HG03439 (cell line): ENCODE measurements around the gene MGRN1.

ENCODE experiments used
- ATAC-seq: cut with Tn5 transposase; IDR thresholded peaks from one replicate; pipeline ENCODE4 v1.9.1; 2021; ENCODE audit warnings: mild to moderate bottlenecking, moderate library complexity; ENCODE audit not compliant: unreplicated experiment

Gene MGRN1

DNA sequence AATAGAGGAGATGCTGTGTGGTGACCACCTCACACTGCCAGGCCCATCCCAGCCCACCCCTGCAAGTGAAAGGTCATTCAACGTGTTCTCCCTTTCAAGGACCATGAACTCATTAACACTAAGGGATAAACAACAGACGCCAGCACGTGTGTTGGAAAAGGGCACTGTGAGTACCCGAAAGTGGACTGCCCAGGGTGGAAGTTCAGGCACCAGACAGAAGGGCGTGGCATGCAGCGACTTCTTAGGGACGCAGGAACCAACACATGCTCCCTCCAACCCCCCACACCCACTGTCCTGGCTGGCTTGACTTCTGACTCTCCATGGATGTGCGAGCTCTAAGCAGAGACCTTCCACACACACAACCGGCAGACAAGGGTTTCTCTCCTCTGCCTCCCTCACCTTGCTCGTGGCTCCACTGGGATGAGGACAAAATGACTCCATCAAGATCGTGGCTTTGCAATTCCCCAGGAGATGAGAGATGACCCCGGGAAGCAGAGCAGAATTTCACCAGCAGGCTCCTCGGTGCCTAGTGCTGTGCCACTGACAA lies 20.9 kb upstream of the MGRN1 start:
- no peak for ATAC-seq

DNA sequence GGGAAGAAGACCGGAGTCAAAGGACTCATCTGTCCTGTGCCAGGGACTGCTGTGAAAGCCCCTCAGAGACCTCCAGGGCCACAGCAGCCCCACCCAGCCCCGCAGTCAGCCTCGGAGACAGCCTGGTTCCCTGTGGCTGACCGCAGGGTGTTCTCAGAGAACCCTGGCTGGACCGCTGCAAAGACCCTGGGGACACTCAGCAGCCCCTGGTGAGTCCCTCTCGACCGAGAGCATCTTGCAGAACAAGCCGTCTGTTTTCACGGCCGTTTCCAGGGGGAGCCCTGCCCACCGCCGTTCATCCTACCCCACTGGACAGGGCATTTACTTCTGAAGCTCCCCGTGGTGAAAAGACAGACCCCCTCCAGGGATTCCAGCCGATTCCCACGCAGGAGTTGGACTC lies 20.2 kb upstream of the MGRN1 start:
- no peak for ATAC-seq

DNA sequence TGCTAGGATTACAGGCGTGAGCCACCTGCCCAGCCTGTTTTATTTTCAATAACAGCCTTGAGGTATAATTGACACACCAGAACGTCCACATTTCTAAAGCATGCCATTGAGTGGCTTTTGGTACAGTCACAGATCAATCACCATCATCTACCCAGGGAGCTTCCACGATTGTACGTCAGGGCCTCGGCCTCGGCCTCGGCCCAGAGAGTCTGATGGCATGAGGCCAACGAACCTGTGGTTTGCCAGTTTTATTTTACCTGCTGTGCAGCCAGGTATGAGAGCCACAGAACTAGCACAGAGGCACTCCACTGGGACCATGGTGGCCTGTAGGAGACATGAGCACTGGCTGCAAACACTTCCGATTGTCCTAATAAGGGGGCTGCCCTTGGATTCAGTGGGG lies 18.3 kb upstream of the MGRN1 start:
- ATAC-seq: no peak

DNA sequence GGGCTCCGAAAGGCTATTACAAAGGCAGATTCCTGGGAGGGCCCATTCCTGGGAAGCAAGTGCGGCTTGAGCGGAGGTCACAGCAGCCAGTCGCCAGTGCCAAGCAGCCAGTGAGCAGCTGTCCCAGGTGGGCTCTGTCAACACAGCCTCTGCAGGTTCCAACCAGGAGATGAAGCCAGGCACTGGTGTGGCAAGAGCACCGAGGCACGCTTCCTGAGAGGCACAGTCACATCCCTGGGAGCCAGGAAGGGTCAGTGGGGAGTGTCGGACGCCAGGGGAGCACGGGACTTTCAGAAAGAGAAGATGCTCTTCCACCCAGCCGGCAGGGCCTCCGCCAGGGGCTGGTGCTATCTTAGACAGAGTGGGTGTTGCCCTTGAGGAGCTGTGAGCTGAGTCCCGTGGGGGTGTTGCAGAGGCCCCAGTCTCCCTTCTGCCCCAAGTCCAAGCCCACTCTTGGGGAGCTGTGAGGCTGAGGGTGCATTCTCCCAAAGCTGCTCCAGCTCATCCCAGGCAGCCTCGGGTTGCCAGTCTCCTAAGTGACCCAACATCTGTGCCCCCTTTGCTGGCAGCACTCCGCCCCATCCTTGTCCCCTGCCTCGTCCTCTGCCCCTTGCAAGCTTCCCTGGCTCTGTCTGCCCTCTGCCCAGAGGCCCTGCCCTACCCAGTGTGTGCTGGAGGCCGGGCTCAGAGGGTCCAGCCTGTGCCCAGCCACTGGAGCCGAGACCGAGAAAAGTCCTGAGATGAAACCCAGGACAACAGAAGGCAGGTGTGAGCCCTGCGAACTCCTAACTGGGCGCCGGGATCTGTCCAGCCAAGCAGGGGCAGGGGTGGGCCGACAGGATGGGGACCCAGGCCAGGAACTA lies 16.6 kb upstream of the MGRN1 start:
- no peak for ATAC-seq

DNA sequence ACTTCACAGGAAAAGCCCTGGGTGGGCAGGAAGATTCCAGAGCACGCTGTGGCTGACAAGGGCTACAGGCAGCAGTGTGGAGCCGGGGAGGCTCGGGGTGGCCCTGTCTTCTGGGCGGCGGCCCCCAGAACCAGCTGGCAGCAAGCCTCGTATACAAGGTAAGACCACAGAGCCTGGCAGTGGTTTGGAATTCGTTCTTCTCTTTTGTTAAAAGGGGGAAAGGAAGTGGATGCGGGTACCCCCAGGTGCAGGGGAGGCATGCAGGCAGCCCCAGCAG lies 16.0 kb upstream of the MGRN1 start:
- no peak for ATAC-seq

DNA sequence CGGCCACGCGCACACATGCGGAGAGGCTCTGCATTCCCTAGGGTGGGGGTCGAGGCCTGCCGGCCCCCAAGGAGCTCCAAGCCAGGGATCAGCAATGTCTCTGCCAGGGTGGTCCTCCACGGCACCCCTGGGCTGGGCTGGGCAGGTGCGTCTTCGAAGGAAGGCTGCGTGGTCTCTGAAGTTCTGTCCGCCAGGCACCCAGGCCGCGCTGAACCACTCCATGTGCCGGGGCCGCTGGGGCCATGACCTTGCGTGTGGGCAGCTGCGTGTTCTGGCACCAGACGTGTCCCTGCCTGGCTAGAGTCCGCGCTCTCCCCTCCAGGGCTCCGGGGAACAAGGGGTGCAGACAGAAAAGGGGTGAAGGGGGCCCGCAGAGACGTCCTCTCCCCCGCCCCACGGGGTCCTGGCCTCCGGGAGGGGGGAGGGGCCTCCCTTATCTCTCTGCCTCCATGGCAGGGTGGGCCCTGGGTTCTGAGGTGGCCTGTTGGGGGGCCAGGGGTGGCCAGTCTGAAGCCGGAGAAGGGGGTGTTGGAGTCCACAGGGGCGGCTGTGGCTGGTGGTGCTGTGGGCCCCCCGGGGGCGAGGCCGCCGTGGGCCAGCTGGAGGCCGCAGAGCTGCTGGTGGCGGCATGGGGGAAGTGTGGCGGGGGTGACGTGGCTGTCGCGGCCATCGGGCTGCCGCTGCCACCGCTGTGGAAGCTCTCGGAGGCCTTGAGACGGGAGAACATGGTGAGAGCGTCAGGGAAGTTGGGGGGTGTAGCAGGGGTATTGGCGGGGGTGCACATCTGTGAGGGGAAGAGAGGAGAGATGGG lies 15.2 kb upstream of the MGRN1 start:
- no peak for ATAC-seq

DNA sequence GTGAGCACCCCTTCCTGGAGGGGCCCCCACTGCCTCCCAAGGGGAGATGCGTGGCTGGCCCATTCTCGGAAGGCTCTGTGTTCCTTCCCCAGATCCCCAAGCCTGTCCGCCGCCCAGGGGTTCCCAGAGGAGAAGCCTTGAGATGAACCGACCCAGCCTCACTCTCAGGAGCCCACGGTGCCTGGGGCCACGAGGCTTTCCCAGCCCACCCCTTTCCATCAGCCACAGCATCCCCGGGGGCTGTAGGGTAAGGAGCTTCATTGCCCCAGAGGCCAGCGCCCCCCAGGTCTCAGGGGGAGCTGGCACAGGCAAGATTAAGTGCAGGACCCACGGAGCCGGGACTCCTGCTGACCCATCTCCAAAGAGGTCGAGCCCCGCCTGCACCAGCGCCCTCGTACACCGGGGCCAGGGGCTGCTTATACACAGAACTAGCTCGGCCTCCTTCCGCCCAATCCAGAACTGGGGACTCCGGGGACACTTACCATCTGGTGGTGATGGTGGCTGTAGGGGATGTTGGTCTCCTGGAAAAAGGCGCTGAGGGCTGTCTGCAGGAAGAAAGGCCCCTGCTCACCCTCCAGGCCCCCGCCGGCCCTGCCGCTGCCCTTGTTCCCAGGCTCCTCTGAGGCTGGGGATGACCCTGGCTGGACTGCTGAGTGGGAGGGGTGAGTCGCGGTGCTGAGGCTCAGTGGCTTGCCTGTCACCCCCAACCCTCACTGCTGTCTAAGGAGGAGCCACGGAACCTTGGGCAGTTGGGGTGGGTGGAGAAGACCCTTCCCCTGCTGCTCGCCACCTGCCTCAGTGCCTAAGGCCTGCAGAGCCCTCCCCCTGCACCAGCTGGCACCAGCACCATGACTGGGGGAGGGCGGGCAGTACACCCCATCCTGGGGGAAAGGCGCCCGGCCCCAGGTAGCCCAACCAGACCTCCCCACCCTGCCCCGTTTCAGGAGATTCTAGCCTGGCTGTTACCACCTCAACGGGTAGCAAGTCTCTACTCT lies 14.3 kb upstream of the MGRN1 start:
- no peak for ATAC-seq

DNA sequence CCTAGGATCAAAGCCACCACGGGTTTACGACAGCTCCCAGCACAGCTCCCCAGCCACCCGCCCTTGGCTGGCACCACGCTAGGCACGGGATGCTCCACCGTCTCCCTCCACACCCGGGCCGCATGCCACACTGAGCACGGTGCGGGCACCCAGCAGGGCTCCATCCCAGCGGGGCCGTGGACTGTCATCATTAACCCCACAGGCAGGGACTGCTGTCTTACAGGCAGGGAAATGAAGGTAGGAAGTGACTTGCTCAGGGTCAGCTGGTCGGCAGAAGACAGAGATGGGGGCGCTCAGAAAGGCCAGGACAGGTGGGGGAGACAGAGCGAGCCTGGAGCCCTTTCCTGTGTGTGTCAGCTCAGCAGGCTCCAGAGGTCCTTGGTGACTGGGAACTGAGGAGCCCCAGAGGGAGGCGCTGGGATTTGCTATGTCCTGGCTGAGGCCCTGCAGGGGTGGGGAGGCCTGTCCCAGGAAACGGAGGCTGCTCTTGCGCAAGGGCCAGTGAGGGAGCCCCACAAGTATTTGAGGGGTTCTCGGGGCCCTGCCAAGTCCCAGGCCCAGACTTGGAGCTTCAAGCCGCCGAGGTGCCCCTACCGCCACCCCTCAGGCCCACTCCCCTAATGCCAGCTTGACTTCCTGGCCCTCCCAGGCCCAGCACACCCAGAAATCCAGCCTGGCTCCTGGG lies 13.1 kb upstream of the MGRN1 start:
- no peak for ATAC-seq

DNA sequence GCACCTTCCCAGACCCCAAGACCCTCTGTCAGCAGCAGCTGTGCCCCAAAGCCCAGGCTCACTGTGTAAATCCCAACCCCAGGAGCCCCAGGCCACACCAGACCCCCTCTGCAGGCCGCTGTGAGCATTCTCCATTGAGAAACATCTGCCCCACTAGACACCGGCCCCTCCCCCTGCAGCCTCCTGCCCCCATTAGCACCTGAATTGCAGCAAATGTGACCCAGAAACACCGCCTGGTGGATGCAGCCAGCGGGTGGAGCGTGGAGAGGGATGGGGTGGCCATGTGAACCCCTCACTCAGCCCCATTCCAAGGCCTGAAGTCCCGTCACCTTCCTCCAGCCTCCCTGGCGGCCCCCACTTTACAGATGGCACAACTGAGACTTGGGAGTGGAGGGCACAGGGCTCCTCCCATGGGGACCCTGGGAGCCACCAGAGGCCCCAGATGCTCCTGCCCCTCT lies 12.1 kb upstream of the MGRN1 start:
- no peak for ATAC-seq

DNA sequence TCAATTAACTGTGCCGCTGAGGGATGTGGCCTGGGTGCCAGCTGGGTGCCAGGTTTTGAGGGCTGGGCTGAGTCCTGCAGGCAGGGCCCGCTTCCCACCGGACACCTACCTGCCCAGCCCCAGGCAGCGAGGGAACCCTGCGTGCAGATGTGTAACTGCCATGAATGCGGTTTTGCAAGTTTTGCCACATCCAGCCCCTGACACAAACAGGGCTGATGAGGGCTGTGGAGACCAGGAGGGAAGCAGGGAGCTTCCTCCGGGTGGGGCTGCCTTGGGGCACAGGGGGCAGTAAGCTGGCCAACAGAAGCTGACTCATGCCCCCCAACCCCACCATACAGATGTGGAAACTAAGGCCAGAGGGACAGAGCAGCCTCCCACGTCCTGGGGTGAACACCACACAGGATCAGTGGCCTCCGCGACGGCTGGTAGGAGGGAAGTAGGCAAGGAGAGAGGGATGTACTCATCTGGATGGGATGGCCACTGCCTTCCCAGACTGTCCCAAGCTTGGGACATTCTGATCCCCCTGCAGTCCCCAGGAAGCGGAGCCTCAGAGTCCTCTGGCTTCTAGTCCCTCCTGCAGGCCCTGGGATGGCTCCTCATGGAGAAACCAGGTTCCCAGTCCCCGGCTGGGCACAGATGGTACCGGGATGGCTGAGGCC lies 11.5 kb upstream of the MGRN1 start:
- ATAC-seq: no peak

DNA sequence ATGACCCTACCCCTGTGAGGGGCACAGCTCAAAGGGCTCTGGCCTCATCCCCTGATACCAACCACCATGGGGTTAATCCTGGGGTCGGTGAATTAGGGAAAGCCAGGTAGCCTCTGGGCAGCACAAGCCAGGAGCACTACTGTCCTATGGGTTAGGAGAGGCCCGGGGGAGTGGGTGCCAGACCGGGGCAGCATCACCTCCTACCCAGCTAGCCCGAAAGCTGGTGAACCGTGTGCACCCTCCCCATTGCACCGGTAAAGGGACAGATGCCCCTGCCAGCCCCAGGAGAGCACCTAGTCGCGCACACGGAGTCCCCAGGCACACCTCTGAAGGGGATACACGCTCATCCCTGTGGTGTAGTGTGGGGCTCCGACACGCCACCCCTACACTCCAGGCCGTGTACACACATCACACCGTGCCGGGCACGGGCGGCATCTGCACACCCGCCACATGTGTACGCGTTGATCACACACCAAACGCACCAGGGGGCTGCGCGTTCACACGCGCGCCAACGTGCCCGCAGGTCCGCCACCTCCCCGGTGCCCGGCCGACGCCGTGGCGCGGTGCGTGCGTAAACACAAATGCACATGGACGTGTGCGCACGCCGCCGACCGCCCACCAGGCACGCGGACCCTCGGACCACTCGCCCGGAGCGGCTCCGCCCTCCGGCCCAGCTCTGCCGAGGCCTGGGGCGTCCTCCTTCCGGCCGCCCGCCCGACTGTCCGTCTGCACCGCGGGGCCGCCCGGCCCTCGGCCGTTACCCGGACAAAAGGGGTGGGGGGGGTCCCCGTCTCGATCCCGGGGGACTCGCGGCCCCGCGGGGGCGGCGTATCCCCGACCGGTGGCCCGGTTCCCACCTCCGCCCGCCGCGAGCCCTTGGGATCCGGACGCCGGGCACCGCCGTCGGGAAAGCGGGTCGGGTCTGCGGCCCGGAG lies 10.7 kb upstream of the MGRN1 start:
- no peak for ATAC-seq

DNA sequence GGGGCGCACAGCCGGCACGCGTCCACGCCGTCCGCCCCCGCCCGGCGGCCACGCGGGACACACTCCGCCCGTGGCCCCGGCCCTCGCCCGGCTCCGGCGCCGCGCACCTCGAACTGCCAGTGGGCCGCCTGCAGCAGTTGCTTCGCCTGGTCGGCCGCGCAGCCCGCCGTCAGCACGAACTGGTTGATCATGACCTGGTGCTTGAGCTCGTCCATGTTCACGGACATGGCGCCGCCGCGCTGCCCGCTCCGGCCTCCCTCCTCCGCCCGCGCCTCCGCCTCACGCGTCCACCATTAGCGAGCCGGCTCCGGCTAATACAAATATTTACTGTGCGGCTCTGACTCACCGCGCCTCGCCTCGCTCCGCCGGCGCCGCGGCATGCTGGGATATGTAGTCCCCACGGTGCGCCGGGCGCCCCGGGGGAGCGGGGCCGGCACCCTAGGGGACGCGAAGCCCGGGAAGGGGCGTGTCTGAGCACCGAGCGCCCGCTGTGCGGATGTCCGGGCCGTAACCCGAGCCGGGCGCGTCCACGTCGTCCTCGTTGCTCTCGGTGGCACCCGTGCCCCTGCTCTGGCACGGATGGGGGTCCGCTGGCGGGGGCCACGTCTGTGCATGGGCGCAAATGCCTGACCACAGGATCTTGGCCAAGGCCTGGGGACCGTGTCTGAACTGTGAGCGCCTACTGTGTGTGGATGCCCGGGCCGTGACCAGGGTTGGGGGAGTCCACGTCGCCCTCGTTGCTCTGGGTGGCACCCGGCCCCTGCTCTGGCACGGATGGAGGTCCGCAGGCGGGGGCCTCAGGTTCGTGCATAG lies 9.8 kb upstream of the MGRN1 start, which contains the start of gene UBALD1:
Gene UBALD1, minus strand, starts transcription at position 318 of the 813 bp plus-strand sequence. Its CDS starts 91 bp downstream, at position 227.
- peak; percentile 51 for ATAC-seq

DNA sequence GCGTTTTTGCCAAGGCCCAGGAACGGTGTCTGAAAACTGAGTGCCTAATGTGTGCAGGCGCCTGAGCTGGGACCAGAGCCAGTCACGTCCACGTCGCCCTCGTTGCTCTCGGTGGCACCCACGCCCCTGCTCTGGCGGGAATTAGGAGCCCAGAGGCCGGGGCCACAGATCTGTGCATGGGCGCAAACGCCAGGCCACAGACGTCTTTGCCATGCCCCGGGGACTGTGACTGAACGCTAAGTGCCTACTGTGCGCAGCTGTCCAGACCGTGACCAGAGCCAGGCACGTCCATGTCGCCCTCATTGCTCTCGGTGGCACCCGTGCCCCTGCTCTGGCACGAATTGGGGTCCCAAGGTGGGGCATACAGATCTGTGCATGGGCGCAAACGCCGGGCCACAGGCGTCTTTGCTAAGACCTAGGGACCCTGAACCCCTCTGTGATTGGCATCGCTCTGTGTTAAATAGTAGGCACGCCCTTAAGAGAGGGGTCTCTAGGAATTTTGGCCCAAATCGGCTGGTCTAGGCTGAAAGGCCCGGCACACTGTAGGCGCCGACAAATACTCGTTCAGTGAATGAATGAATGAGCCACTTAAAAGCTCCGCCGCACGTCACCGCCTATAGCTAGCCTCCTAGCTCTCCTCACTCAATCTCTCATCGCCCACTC lies 9.1 kb upstream of the MGRN1 start:
- ATAC-seq: no peak

DNA sequence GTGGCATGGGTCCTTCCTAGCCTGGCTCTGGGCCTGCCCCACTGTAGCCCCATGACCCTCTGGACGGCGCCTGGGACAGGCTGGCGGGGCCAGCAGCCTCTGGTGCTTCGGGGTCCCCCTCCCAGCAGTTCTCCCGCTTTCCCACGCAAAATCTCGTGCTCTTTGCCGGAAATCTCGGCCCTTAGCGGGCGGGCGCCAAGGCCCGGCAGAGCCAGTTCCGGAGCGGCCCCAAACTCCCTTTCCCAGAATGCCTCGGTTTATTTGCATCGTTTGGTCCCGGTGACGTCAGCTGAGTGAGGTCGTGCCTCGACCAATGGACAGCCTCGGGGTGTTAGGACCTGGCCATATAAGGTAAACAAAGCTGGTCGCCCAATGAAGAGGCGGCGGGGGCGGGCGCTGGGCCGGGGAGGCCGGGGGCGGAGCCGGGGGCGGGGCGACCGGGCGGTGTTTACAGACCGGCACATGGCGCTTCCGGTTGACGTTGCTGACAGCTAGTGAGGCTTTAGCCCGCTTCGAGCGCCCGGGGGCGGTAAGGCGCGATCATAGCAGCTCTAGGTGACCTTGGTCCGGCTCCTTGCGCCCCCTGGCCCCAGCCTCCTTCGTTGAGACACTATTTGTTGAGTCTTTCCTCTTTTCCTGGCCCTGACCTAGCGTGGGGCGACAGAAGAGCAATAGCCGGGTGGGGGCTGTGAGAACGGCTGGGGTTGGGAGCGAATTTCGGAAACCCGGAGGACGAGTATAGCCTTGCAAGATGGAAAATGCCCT lies 8.4 kb upstream of the MGRN1 start:
- peak; percentile 69 for ATAC-seq

DNA sequence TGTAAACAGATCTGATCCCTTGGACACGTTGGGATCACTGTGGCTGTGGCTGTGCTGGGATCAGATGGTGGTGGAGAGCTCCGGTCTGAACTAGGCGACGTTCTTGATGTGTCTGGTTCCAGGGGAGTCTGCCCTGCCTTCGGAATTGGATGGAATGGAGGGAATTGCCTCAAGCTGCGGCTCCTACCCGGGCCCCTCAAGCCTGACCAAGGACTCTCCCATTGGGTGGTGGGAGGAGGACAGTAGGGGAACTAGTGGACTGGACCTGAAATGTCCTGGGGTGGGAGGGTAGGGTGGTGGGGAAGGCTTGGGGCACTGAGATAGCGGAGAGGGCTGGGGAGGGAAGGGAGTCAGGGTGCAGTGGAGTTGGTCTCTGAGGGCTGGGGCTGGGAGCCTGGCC lies 6.7 kb upstream of the MGRN1 start:
- no peak for ATAC-seq

DNA sequence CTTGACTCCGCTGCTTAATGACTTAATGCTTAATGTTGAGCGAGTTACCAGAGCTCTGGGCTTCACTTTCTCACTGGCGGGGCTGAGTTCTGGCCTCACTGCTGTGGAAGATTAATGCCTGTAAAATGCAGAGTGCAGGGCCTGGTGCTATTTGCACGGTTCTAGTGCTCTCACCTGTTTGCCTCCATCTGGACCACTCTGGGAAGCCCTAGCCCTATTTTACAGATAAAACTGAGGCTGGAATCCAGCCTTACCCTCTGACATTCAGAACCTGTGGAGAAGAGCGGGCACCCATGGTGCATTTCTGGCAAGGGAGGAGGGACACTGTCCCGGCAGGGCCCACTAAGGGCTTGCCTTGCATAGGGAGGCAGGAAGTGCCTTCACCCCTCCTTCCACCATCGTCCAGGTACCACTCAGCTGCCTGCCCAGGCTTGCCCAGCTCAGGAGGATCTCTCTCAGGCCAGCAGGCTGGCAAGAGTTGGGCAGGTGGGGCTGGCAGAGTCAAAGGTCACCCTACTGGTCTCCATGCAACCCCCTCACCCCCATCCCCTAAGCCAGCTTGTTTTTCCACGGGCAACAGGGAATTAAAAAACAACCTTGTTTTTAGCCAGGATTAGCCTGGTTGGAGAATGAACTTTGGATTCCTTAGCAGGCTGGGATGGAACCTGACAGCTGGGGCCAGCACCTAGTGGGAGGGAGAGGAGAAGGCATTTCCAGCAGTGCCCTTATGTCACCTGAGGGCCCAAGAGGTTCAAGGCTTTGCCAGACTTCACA lies 5.8 kb upstream of the MGRN1 start:
- ATAC-seq: no peak
